ENCODE data around the gene BTN2A1. TPM values are rescaled to one million over a fixed set of nuclear protein-coding genes. Genes with fewer than 3 reads are reported as not detected.

The BTN2A1 gene
- total and polyA plus RNA-seq, 2 of the 13 experiments (the other 11 are each of a cell fraction or from before 2014, with no cell fraction given), result 16.4 to 30.4 TPM

DNA sequence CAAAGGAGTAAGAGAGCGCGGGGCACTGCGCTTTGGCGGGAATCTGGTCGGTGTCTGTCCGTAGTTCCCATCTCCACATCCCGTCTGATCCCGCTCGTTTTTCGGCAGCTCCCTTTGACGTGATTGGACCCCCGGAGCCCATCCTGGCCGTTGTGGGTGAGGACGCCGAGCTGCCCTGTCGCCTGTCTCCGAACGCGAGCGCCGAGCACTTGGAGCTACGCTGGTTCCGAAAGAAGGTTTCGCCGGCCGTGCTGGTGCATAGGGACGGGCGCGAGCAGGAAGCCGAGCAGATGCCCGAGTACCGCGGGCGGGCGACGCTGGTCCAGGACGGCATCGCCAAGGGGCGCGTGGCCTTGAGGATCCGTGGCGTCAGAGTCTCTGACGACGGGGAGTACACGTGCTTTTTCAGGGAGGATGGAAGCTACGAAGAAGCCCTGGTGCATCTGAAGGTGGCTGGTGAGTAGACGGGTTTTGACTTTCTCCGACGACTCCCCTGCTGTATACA is 43.8 kb downstream of the BTN2A1 start (continued):
- TF ChIP-seq, protein P1, sequence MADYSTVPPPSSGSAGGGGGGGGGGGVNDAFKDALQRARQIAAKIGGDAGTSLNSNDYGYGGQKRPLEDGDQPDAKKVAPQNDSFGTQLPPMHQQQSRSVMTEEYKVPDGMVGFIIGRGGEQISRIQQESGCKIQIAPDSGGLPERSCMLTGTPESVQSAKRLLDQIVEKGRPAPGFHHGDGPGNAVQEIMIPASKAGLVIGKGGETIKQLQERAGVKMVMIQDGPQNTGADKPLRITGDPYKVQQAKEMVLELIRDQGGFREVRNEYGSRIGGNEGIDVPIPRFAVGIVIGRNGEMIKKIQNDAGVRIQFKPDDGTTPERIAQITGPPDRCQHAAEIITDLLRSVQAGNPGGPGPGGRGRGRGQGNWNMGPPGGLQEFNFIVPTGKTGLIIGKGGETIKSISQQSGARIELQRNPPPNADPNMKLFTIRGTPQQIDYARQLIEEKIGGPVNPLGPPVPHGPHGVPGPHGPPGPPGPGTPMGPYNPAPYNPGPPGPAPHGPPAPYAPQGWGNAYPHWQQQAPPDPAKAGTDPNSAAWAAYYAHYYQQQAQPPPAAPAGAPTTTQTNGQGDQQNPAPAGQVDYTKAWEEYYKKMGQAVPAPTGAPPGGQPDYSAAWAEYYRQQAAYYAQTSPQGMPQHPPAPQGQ (CRISPR knock-in tag; IDR thresholded peaks at IDR 0.05; ENCODE audit: borderline replicate concordance), result no peak
- TF ChIP-seq EP300 (IDR thresholded peaks at IDR 0.05; ENCODE audit: low read depth in 2 of 2, low read length in 2 of 2) (no peak), EP300 (CRISPR knock-in tag; IDR thresholded peaks at IDR 0.05; ENCODE audit: borderline replicate concordance) (no peak), ZSCAN30 (CRISPR knock-in tag; IDR thresholded peaks at IDR 0.05) (no peak), RNF2 (conservative IDR thresholded peaks at IDR 0.05; ENCODE audit: low read depth) (no peak), ZNF543 (CRISPR knock-in tag; IDR thresholded peaks at IDR 0.05) (0 out of 2 replicates have a peak, but pooled peaks have one; percentile 38), ARHGAP35 (CRISPR knock-in tag; IDR thresholded peaks at IDR 0.05; ENCODE audit: borderline replicate concordance) (0 out of 2 replicates have a peak, but pooled peaks have one; percentile 43), THAP8 (CRISPR knock-in tag; IDR thresholded peaks at IDR 0.05; ENCODE audit: borderline replicate concordance) (no peak), ZFP90 (CRISPR knock-in tag; IDR thresholded peaks at IDR 0.05; ENCODE audit: borderline replicate concordance) (no peak), ZNF224 (CRISPR knock-in tag; IDR thresholded peaks at IDR 0.05) (no peak), BRF2 (CRISPR knock-in tag; IDR thresholded peaks at IDR 0.05) (no peak), GATAD2A (CRISPR knock-in tag; IDR thresholded peaks at IDR 0.05) (0 out of 2 replicates have a peak, but pooled peaks have one; percentile 5), ZSCAN21 (CRISPR knock-in tag; IDR thresholded peaks at IDR 0.05; ENCODE audit: borderline replicate concordance) (no peak), ZBTB7B (CRISPR knock-in tag; IDR thresholded peaks at IDR 0.05) (no peak), ZNF891 (CRISPR knock-in tag; IDR thresholded peaks at IDR 0.05) (peak; percentile 61; the same call in 1 of the 2 replicates), THAP11 (CRISPR knock-in tag; IDR thresholded peaks at IDR 0.05) (no peak), ZNF777 (CRISPR knock-in tag; IDR thresholded peaks at IDR 0.05) (peak; percentile 74), EZH2 (conservative IDR thresholded peaks at IDR 0.05; ENCODE audit: low read depth, low read length) (peak; percentile 62; the same call in 1 of the 2 replicates), KDM4B (CRISPR knock-in tag; IDR thresholded peaks at IDR 0.05) (0 out of 2 replicates have a peak, but pooled peaks have one; percentile 46)
- TF ChIP-seq, protein P2, sequence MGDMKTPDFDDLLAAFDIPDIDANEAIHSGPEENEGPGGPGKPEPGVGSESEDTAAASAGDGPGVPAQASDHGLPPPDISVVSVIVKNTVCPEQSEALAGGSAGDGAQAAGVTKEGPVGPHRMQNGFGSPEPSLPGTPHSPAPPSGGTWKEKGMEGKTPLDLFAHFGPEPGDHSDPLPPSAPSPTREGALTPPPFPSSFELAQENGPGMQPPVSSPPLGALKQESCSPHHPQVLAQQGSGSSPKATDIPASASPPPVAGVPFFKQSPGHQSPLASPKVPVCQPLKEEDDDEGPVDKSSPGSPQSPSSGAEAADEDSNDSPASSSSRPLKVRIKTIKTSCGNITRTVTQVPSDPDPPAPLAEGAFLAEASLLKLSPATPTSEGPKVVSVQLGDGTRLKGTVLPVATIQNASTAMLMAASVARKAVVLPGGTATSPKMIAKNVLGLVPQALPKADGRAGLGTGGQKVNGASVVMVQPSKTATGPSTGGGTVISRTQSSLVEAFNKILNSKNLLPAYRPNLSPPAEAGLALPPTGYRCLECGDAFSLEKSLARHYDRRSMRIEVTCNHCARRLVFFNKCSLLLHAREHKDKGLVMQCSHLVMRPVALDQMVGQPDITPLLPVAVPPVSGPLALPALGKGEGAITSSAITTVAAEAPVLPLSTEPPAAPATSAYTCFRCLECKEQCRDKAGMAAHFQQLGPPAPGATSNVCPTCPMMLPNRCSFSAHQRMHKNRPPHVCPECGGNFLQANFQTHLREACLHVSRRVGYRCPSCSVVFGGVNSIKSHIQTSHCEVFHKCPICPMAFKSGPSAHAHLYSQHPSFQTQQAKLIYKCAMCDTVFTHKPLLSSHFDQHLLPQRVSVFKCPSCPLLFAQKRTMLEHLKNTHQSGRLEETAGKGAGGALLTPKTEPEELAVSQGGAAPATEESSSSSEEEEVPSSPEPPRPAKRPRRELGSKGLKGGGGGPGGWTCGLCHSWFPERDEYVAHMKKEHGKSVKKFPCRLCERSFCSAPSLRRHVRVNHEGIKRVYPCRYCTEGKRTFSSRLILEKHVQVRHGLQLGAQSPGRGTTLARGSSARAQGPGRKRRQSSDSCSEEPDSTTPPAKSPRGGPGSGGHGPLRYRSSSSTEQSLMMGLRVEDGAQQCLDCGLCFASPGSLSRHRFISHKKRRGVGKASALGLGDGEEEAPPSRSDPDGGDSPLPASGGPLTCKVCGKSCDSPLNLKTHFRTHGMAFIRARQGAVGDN (CRISPR knock-in tag; IDR thresholded peaks at IDR 0.05), result peak; percentile 83
- TF ChIP-seq, protein P3, sequence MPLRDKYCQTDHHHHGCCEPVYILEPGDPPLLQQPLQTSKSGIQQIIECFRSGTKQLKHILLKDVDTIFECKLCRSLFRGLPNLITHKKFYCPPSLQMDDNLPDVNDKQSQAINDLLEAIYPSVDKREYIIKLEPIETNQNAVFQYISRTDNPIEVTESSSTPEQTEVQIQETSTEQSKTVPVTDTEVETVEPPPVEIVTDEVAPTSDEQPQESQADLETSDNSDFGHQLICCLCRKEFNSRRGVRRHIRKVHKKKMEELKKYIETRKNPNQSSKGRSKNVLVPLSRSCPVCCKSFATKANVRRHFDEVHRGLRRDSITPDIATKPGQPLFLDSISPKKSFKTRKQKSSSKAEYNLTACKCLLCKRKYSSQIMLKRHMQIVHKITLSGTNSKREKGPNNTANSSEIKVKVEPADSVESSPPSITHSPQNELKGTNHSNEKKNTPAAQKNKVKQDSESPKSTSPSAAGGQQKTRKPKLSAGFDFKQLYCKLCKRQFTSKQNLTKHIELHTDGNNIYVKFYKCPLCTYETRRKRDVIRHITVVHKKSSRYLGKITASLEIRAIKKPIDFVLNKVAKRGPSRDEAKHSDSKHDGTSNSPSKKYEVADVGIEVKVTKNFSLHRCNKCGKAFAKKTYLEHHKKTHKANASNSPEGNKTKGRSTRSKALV (CRISPR knock-in tag; IDR thresholded peaks at IDR 0.05), result 0 out of 2 replicates have a peak, but pooled peaks have one; percentile 18
